Dendritic cell treated with granulocyte-macrophage colony-stimulating factor and Interleukin-4, amounts not matched to agents 40 ng/mL and 50 ng/mL, for 4 days (primary cell): ENCODE results near the gene SFXN4.
"Not testable (repeated sequence)": the region's sequence is repeated elsewhere in the genome, so short reads cannot be mapped to it uniquely, and the experiment has no call there.

Experiments used
- H3K27ac Mint-ChIP-seq: one replicate; pipeline ENCODE4 v1.8.0; 2022; ENCODE audit warnings: mild to moderate bottlenecking, mixed read lengths
- H3K27me3 Mint-ChIP-seq: one replicate; pipeline ENCODE4 v1.8.0; 2022; ENCODE audit warnings: mild to moderate bottlenecking, mixed read lengths
- H3K36me3 Mint-ChIP-seq: one replicate; pipeline ENCODE4 v1.8.0; 2022; ENCODE audit warnings: low read depth, mixed read lengths
- H3K4me1 Mint-ChIP-seq: one replicate; pipeline ENCODE4 v1.8.0; 2022; ENCODE audit warnings: low read depth, mixed read lengths
- H3K4me3 Mint-ChIP-seq: one replicate; pipeline ENCODE4 v1.8.0; 2022; ENCODE audit warnings: mild to moderate bottlenecking, moderate library complexity, mixed read lengths
- H3K9me3 Mint-ChIP-seq: one replicate; pipeline ENCODE4 v1.8.0; 2022; ENCODE audit warnings: mixed read lengths
- intact Hi-C: fragments of 100-400 bp; cut with micrococcal nuclease; formaldehyde crosslinking; loops from one replicate; pipeline ENCODE4 v1.15.0; 2022

Gene SFXN4

DNA sequence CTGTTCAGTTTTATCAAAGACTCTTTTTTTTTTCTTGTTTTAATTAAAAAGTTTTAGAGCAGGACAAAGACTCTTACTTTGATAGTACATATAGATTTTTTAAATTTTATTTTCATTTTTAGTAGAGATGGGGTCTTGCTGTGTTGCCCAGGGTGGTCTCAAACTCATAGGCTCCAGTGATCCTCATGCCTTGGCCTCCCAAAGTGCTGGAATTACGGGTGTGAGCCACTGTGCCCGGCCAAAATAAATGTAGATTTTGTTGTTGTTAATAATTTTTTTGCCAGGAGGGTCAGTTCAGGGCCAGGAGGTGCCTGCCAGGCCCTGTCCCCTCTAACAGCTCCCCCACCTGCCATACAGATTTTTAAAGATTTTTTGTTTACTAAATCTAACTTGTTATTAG lies 44.6 kb downstream of the SFXN4 start:
- H3K36me3 Mint-ChIP-seq = peaks cover 95% of the 10 kb centered on the region
- intact Hi-C loops = no loop called here
- H3K4me3 Mint-ChIP-seq = no peak overlapping the region
- H3K9me3 Mint-ChIP-seq = no peaks in the 10 kb centered on the region
- peaks cover 3% of the 10 kb centered on the region for H3K4me1 Mint-ChIP-seq
- H3K27ac Mint-ChIP-seq = no peak overlapping the region
- no peaks in the 10 kb centered on the region for H3K27me3 Mint-ChIP-seq

DNA sequence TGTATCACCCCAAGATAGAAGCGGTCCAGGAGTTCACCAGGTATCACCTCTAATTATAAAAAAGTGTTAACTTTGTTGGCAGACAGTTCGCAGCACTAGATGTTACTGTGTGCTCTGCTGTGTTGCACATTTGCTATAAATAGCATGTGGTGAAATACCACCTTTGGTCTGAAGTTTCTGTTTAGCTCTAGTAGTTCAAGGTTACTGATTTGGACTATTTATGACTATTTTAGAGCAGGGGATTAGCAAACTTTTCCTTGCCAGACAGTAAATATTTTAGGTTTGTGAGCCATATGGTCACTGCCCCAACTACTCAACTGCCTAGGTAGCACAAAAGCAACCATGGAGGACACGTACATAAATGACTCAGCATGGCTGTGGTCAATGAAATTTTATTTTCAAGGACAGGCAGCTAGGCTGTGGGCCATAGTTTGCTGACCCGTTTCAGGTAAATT lies 45.1 kb downstream of the SFXN4 start:
- Mint-ChIP-seq H3K27ac (no peak overlapping the region), H3K36me3 (peaks cover 91% of the 10 kb centered on the region), H3K4me1 (peaks cover 5% of the 10 kb centered on the region), H3K4me3 (no peak overlapping the region), H3K9me3 (no peaks in the 10 kb centered on the region), H3K27me3 (no peaks in the 10 kb centered on the region)
- intact Hi-C loops = no loop called here

DNA sequence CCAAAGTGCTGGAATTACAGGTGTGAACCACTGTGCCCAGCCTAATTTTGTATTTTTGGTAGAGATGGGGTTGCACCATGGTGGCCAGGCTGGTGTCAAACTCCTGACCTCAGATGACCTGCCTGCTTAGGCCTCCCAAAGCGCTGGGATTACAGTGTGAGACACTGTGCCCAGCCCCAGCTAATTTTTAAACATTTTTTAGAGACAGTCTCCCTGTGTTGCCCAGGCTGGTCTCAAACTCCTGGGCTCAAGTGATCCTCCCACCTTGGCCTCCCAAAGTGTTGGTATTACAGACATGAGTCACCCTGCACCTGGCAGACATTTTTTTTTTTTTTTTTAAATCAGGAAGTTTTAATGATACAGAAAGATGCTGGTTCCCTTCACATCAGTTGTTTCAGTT lies 46.1 kb downstream of the SFXN4 start:
- Mint-ChIP-seq H3K4me1 (peaks cover 7% of the 10 kb centered on the region), H3K36me3 (peaks cover 91% of the 10 kb centered on the region), H3K27me3 (no peaks in the 10 kb centered on the region), H3K4me3 (no peak overlapping the region), H3K27ac (no peak overlapping the region), H3K9me3 (no peaks in the 10 kb centered on the region)
- intact Hi-C loops = no loop called here

DNA sequence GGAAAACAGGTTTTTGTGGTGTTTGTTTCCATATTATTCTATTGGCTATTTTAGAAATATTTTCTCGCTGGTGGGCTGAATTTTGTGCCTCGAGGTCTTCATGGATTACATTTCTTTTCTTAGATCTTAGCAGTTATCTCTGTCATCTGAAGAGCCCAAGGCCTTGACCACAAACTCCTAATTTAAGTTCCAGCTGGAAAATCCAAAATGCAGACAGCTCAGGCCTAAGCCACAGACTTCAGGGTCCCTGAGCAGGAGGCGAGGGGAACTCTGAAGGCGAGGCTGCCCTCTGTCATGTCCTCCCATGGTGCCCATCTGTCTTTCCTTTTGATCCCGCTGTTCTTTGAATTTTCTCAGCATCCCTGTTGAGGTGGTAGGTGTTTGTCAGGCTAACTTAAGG lies 47.3 kb downstream of the SFXN4 start:
- peak overlapping the region; percentile 3 for H3K27ac Mint-ChIP-seq
- no peaks in the 10 kb centered on the region for H3K9me3 Mint-ChIP-seq
- intact Hi-C loops = no loop called here
- peaks cover 91% of the 10 kb centered on the region for H3K36me3 Mint-ChIP-seq
- H3K4me1 Mint-ChIP-seq = peaks cover 17% of the 10 kb centered on the region
- H3K4me3 Mint-ChIP-seq = no peak overlapping the region
- H3K27me3 Mint-ChIP-seq = no peaks in the 10 kb centered on the region

DNA sequence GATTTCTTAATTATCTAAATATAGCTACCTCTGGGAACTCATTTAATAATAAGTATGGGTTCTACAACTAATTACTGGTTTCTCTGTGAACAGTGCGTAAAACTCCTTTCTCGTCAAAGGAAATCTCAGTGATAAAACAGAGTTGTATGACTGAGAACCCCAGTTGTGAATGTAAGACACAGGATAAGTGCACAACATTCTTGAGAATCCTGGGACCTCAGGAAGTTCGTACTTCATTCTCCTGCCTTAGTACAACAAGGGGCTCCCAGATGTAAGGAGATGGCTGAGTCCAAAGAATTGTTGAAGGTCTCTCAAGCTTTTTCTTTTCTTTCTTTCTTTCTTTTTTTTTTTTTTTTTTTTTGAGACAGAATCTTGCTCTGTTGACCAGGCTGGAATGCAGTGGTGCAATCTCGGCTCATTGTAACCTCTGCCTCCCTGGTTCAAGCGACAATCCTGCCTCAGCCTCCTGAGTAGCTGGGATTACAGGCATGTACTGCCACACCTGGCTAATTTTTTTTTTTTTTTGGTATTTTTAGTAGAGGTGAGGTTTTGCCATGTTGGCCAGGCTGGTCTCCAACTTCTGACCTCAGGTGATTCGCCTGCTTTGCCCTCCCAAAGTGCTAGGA lies 49.1 kb downstream of the SFXN4 start:
- Mint-ChIP-seq H3K4me1 (peaks cover 22% of the 10 kb centered on the region), H3K4me3 (no peak overlapping the region), H3K27me3 (no peaks in the 10 kb centered on the region), H3K36me3 (peaks cover 87% of the 10 kb centered on the region), H3K27ac (peak overlapping the region; percentile 60), H3K9me3 (no peaks in the 10 kb centered on the region)
- intact Hi-C loops = no loop called here

DNA sequence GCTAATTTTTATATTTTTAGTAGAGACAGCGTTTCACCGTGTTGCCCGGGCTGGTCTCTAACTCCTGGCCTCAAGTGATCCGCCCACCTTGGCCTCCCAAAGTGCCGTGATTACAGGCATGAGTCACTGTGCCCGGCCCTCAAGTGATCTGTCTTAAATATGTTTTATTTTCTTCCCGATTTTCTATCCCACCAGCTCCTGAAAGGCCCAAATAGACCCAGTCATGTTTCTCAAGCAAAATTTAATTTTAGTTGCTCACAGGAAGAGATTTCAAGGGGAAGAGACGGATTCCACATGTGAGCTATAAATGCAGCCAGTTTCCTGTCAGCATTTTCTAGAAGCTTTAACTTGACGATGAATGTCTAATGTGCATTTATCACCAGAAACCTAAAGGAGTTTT lies 49.6 kb downstream of the SFXN4 start:
- Mint-ChIP-seq H3K27ac (peak overlapping the region; percentile 60), H3K4me1 (peaks cover 22% of the 10 kb centered on the region), H3K9me3 (no peaks in the 10 kb centered on the region), H3K4me3 (no peak overlapping the region), H3K27me3 (no peaks in the 10 kb centered on the region), H3K36me3 (peaks cover 85% of the 10 kb centered on the region)
- intact Hi-C loops = no loop called here

DNA sequence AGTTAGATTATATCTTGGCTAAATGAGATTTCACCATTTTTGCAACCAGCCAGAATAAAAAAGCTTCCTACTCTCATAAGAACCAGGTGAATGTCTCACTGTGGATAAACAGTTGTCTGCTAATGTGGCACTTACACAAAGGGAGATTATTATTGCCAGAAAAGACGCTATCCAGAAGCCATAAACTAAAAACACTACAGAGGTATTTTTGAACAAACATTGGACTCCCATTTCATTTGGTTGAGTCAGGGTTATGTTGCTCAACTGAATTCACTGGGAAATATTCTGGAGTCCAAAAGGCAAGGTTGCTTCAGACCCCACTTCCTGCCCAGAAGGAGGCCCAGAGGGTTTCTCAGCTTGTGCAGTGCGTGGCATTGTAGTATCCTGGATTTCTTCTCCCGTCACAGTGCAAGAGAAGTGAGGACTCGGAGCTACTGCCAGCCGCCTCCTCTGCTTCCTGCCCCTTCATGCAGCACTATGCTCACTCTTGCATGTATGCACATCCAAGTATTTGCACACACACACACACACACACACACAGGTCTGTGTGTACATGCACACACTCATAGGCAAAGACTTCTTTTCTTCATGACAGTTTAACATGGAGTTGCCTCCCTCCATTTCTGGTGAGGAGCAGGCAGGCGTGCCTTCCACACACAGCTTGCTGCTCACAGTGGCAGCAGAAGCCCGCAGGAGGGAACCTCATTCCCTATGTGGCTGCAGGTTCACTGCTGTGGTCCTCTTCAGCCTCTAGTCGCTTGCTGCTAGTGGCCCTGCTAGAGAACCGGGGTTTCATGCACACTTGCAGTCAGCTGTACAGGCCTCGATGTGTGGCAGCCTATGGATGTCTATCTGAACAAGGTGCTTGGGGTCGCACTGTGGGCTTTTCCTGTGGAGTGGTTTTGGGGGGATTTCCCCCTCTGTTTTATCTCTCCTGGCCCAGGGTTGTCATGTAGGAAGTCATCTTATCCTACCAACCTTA lies 51.5 kb downstream of the SFXN4 start:
- no peaks in the 10 kb centered on the region for H3K9me3 Mint-ChIP-seq
- intact Hi-C loops = no loop called here
- peaks cover 80% of the 10 kb centered on the region for H3K36me3 Mint-ChIP-seq
- H3K4me3 Mint-ChIP-seq = no peak overlapping the region
- H3K27me3 Mint-ChIP-seq = no peaks in the 10 kb centered on the region
- H3K4me1 Mint-ChIP-seq = peaks cover 22% of the 10 kb centered on the region
- peak overlapping the region; percentile 60 for H3K27ac Mint-ChIP-seq

DNA sequence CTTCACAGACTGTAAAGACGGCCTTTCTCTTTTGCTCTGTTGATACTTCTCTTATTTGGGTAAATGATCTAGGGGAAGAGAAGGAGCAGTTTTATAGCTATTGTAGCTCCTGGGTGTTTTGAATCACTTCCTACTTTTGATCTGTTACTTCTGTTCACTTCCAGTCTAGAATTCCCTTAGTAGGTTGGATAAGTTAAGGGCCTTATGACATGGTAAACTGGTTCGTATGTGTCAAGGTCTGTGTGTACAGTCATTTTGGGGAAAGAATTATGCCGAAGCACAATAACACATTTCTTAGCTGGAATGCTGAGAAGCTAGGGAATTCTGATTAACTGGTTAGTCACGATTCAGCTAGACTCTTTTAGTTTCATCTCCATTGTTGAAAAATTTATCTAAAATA lies 53.5 kb downstream of the SFXN4 start:
- H3K4me1 Mint-ChIP-seq = peaks cover 31% of the 10 kb centered on the region
- no peaks in the 10 kb centered on the region for H3K27me3 Mint-ChIP-seq
- intact Hi-C loops = no loop called here
- H3K4me3 Mint-ChIP-seq = no peak overlapping the region
- no peaks in the 10 kb centered on the region for H3K9me3 Mint-ChIP-seq
- H3K36me3 Mint-ChIP-seq = peaks cover 75% of the 10 kb centered on the region
- peak overlapping the region; percentile 30 for H3K27ac Mint-ChIP-seq

DNA sequence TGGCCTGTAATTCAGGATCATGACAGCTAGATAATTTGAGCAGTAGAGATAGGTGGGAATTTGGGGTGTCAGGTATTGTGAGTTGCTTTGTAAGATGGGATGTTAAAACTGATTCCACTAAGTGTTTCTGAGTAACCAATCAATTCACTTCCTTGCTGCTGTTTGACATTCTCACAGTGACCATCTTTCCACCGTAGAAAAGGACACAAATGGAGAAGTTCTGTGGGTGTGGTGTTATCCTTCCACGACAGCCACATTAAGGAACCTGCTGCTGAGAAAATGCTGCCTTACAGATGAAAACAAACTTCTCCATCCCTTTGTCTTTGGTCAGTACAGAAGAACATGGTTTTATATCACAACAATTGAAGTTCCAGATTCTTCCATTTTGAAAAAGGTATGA lies 57.7 kb downstream of the SFXN4 start:
- intact Hi-C loops, H3K9me3 Mint-ChIP-seq, H3K4me3 Mint-ChIP-seq, H3K27me3 Mint-ChIP-seq: not testable (repeated sequence)
- peaks cover 41% of the 10 kb centered on the region for H3K36me3 Mint-ChIP-seq
- peaks cover 32% of the 10 kb centered on the region for H3K4me1 Mint-ChIP-seq
- peak overlapping the region; percentile 66 for H3K27ac Mint-ChIP-seq

DNA sequence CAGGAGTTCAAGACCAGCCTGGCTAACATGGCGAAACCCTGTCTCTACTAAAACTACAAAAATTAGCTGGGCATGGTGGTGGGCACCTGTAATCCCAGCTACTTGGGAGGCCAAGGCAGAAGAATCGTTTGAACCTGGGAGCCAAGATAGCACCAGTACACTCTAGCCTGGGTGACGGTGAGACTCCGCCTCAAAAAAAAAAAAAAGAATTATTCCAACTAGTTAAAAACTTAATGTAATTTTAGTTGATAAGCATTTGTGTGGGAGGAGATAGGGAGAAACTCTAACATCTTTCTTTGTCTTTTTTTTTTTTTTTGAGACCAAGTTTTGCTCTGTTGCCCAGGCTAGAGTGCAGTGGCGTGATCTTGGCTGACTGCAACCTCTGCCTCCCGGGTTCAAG lies 58.4 kb downstream of the SFXN4 start:
- intact Hi-C loops, H3K27me3 Mint-ChIP-seq, H3K4me3 Mint-ChIP-seq, H3K9me3 Mint-ChIP-seq: not testable (repeated sequence)
- peak overlapping the region; percentile 66 for H3K27ac Mint-ChIP-seq
- H3K4me1 Mint-ChIP-seq = peaks cover 30% of the 10 kb centered on the region
- H3K36me3 Mint-ChIP-seq = peaks cover 35% of the 10 kb centered on the region

DNA sequence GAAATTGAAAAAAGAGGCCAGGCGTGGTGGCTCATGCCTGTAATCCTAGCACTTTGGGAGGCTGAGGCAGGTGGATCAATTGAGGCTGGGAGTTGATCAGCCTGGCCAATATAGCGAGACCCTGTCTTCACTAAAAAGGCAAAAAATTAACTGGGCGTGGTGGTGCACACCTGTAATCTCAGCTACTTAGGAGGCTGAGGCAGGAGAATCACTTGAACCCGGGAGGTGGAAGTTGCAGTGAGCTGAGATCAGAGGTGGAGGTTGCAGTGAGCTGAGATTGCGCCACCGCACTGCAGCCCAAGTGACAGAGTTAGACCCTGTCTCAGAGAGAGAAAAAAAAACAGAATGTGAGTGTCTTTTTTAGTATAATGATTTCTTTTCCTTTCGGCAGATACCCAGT lies 59.6 kb downstream of the SFXN4 start:
- H3K9me3 Mint-ChIP-seq, H3K4me3 Mint-ChIP-seq, H3K27me3 Mint-ChIP-seq: not testable (repeated sequence)
- intact Hi-C loops = loop anchor here (2.0 kb wide), 1 partner anchor 59 kb away; the partner anchor contains the start of gene SFXN4
- peaks cover 29% of the 10 kb centered on the region for H3K4me1 Mint-ChIP-seq
- peaks cover 28% of the 10 kb centered on the region for H3K36me3 Mint-ChIP-seq
- H3K27ac Mint-ChIP-seq = peak overlapping the region; percentile 27

DNA sequence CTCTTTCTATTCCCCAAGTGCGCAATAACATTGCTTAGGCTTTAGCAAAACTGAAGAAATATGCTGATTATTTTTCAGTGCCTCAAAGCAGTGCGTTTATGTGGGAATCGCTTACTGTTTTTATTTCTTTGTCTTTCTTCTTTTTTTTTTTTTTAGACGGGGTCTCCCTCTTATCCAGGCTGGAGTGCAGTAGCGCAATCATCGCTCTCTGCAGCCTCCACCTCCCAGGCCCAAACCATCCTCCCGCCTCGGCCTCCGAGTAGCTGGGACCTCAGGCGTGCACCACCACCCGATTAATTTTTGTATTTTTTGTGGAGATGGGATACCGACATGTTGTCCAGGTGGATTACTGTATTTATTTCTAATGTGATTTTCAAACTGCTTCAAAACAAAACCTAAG lies 60.4 kb downstream of the SFXN4 start:
- Mint-ChIP-seq H3K9me3 (no peaks in the 10 kb centered on the region), H3K36me3 (peaks cover 21% of the 10 kb centered on the region), H3K27ac (peak overlapping the region; percentile 59), H3K4me3 (peak overlapping the region; percentile 74), H3K4me1 (peaks cover 33% of the 10 kb centered on the region), H3K27me3 (no peaks in the 10 kb centered on the region)
- intact Hi-C loops = loop anchor here (2.0 kb wide), 1 partner anchor 60 kb away; the partner anchor contains the start of gene SFXN4

DNA sequence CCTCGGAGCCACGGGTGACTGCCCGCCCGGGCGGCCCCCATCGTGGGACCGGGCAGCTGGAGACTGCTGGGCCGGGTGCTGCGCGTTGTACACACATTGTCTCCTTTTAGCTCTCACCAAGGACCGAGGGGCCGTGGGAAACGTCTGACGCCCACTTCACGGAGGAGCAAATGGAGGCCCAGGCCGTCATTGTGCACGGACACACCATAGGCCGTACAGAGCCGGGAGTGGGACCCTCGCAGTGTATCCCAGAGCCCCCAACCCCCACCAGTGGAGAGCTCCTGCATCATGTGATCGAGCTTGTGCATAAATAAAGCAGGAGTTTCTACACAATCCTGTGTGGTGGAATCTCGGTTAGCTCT lies 60.9 kb downstream of the SFXN4 start:
- Mint-ChIP-seq H3K36me3 (peaks cover 16% of the 10 kb centered on the region), H3K27ac (peak overlapping the region; percentile 59), H3K4me3 (peak overlapping the region; percentile 74), H3K27me3 (no peaks in the 10 kb centered on the region), H3K9me3 (no peaks in the 10 kb centered on the region), H3K4me1 (peaks cover 33% of the 10 kb centered on the region)
- intact Hi-C loops = loop anchor here (1.0 to 2.0 kb wide), 2 partner anchors 24 to 60 kb away; partner anchors contain the start of genes EIF3A and SFXN4
